Activated naive CD4-positive, alpha-beta T cell treated with anti-CD3 and anti-CD28 coated beads for 36 hours (primary cell): ENCODE results near the gene NSMF. TPM values are rescaled to one million over a fixed set of nuclear protein-coding genes. Genes with fewer than 3 reads are reported as not detected.

ENCODE experiments used
- CTCF ChIA-PET: fragments of 350-600 bp; sonication (Branson Sonifier 250); formaldehyde crosslinking; loops from one replicate; lab custom pipeline; 2021; ENCODE audit warnings: antibody characterized with exemption; lab: Charles Lee
- DNase-seq: peaks from one replicate; pipeline ENCODE4 v3.0.0-alpha.2; 2020
- H3K27ac Mint-ChIP-seq: one replicate; pipeline ENCODE4 v1.8.0; 2021; ENCODE audit warnings: mild to moderate bottlenecking, mixed read lengths
- H3K27me3 Mint-ChIP-seq: one replicate; pipeline ENCODE4 v1.8.0; 2021; ENCODE audit warnings: low read depth, mixed read lengths
- H3K36me3 Mint-ChIP-seq: one replicate; pipeline ENCODE4 v1.8.0; 2021; ENCODE audit warnings: low read depth, mixed read lengths
- H3K4me1 Mint-ChIP-seq: one replicate; pipeline ENCODE4 v1.8.0; 2021; ENCODE audit warnings: low read depth, mixed read lengths
- H3K4me3 Mint-ChIP-seq: one replicate; pipeline ENCODE4 v1.8.0; 2021; ENCODE audit warnings: mild to moderate bottlenecking, moderate library complexity, mixed read lengths
- H3K9me3 Mint-ChIP-seq: one replicate; pipeline ENCODE4 v1.8.0; 2021; ENCODE audit warnings: mixed read lengths
- intact Hi-C: fragments of 100-400 bp; cut with micrococcal nuclease; formaldehyde crosslinking; loops from one replicate; pipeline ENCODE4 v1.15.1; 2023
- total RNA-seq, 2 experiments: library from RNA; stranded (reverse); gene quantifications; one replicate each; pipeline ENCODE4 v1.2.3, GENCODE V29; 2021

The NSMF gene
- total RNA-seq, 2 experiments from 2014 or later: 33.2 to 35.7 TPM

DNA sequence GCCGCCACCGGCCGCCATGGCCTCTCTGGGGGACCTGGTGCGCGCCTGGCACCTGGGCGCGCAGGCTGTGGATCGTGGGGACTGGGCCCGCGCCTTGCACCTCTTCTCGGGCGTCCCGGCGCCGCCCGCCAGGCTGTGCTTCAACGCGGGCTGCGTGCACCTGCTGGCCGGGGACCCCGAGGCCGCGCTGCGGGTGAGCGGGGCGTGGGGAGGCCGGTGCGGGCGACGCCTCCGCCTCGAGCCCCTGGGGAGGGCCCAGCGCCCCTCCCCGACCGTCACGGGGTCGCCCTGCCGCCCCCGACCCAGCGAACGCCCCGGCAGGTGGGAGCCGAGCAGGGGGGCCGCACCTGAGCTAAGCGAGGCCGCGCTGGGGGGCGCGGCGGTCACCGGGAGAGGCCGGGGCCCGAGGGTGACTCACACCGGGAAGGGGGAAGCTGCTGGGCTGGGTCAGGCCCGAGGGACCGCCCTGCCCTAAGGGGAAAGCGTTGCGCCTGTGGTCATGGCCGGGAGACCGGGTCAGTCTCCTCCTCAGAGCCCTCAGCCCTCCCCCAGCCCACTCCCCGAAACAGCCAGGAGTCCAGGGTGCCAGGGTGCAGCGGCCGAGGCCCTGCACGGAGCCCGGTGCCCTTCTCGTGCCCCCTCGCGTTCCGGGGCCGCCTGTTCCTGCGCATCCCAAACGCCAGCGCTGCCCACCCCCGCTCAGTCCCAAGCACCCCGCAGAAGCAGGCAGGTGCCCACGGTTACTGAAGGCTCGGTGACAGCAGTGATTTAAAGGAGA lies 35.4 kb downstream of the NSMF start:
- Mint-ChIP-seq H3K27me3 (no peaks in the 10 kb centered on the region), H3K9me3 (no peaks in the 10 kb centered on the region), H3K36me3 (no peaks in the 10 kb centered on the region), H3K4me1 (peaks cover 16% of the 10 kb centered on the region), H3K4me3 (peak overlapping the region; percentile 24), H3K27ac (no peak overlapping the region)
- no peak for DNase-seq
- CTCF ChIA-PET: interaction anchor here (1.1 to 1.7 kb wide), 5 partner anchors 16 to 121 kb away, joined by 3 to 7 read pairs (median 5); partner anchors contain the start of genes NRARP and NSMF
- intact Hi-C loops: loop anchor here (1.0 to 5.0 kb wide), 3 partner anchors 22 to 295 kb away; no protein-coding TSS in a partner anchor

DNA sequence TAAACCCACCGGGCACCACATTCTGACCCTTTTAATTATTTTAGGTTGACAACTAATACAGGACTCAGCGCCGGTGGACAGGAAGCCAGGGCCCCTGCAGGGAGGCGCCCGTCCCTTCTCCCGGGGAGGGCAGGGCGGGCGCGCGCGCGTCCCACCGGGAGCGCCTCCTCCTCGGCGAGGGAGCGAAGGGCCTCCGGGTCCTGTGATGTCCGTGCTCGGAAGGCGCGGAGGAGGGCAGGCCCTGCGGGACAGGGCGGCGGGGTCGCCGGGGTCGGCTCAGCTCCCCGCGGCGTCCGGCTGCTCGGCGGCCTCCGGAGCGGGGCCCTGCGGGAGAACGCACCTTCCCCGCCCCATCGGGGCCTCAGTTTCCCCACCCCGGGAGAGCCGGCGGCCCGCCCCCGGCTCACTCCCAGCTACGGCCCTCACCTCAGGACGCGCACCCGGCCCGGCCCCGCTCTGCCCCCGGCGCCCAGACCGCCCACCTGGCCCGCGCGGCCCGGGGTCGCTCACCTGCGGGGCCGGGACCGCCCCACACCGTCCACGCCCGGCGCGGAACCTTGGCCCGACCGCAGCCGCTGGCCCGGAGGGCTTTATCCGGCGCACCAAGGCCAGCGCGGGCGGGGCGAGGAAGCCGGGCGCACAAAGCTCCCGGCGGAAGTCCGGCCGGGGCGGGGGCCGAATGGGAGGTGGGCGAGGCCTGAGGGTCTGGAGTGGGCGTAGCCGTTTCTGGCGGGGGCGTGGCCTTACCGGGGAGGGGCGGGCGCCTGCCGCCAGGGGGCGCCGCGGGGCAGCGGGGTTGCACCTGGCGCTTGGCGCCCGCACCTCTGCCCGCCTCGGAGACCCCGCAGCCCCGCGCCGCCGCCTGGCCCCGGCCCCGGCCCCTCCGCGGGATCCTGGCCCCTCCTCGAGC lies 36.3 kb downstream of the NSMF start, which contains the start of the genes EXD3 and NOXA1:
TSS of gene EXD3 (minus strand) at position 559 of the 910 bp plus-strand sequence. CDS start 27,805 bp downstream, outside the sequence.
TSS of gene NOXA1 (plus strand) at position 790 of the 910 bp plus-strand sequence. CDS start 137 bp downstream, outside the sequence.
- CTCF ChIA-PET: interaction anchor here (0.9 to 1.7 kb wide), 6 partner anchors 11 to 121 kb away, joined by 3 to 7 read pairs (median 4); partner anchors contain the start of genes NRARP and NSMF
- intact Hi-C loops: loop anchor here (1.0 to 5.0 kb wide), 3 partner anchors 22 to 295 kb away; no protein-coding TSS in a partner anchor
- H3K4me3 Mint-ChIP-seq: peak within 1 kb of the TSS; percentile 77
- peaks cover 16% of the 10 kb centered on the region for H3K4me1 Mint-ChIP-seq
- peak within 1 kb of the TSS; percentile 13 for H3K27ac Mint-ChIP-seq
- no peaks in the 10 kb centered on the region for H3K27me3 Mint-ChIP-seq
- peak; percentile 96 for DNase-seq
- H3K36me3 Mint-ChIP-seq: no peaks in the 10 kb centered on the region
- H3K9me3 Mint-ChIP-seq: no peaks in the 10 kb centered on the region

DNA sequence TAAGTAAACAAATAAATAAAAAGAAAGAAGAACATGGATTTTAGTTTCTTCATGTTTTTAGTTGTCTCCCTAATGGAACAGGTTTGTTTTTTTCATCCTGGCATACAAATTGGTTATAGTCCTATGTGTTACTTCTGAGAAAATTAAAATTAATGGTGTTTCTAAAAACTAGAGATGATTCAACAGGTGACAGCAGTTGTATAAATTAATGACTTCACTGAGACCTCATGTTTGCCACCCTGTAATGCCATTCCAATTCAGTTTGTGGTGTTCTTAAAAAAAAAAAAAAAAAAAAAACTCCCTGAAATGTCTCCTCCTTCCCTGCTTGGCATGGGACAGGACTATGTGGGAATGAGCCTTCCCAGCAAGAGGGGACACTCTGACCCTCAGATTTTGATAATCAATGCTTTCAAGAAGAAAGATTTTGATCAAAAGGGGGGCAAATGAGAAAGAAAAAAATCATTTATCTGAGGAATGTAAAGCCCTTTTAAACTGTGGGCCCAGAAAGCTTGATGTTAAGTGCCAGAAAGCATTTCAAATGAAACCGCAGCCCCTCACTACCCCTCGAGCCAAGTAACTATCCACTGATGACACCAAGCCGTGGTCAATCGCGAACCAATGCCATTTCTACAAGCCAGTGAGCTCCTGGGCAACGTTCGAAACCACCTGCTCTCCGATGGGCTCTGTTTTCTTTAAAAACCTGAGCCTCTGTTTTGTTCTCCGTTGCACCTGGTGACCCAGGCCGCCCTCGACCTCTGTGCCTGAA lies 37.1 kb downstream of the NSMF start:
- CTCF ChIA-PET: interaction anchor here (0.6 to 1.7 kb wide), 5 partner anchors 10 to 149 kb away, joined by 3 to 7 read pairs (median 5); partner anchors contain the start of gene NRARP
- Mint-ChIP-seq H3K9me3 (no peaks in the 10 kb centered on the region), H3K4me3 (peak overlapping the region; percentile 77), H3K27me3 (no peaks in the 10 kb centered on the region), H3K27ac (peak overlapping the region; percentile 13), H3K4me1 (peaks cover 16% of the 10 kb centered on the region), H3K36me3 (no peaks in the 10 kb centered on the region)
- no peak for DNase-seq
- intact Hi-C loops: loop anchor here (5.0 kb wide), 1 partner anchor 105 kb away; no protein-coding TSS in a partner anchor

DNA sequence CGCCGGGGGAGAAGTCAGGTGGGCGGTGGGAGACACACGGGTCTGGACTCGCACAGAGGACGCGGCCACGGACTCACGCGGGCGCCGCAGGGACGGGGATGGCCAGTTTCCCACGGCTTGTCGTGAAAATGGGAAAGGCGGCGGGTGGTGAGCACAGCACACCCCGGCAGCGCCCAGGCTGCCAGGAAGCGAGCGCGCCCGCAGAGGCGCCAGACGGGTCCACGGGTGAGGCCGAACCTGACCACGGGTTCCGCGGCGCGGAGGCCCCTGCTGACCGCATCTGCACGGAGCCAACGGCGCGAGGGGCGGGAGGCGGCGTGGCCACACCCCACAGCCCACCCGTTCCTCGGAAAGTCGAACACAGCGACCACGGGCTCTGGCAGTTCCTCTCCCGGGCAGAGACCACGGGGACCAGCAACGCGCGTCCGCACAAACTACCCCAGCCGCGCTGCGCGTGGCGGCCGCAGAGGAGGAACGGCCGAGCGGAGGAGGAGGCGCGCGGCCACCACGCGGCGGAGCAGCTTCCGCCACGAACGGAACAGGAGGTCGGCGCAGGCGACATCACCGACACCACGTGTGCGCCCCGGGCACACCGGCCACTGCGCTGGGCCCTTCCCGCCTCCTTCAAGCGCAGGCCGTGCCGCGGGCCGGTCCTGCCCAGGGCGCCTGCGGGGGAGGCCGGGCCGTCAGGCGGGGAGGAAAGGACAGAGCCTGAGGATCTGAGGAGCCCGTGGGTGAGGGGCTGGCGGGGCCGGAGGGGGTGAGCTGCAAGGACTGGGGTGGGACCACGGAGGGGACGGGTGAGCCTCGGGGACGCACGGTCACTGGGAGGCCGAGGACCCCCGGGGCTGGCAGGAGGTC lies 41.7 kb downstream of the NSMF start:
- CTCF ChIA-PET: interaction anchor here (0.9 kb wide), 1 partner anchor 11 kb away, joined by 3 read pairs; no protein-coding TSS in a partner anchor
- Mint-ChIP-seq H3K27me3 (no peaks in the 10 kb centered on the region), H3K4me1 (peaks cover 16% of the 10 kb centered on the region), H3K9me3 (no peaks in the 10 kb centered on the region), H3K27ac (peak overlapping the region; percentile 61), H3K4me3 (peak overlapping the region; percentile 76), H3K36me3 (no peaks in the 10 kb centered on the region)
- no peak for DNase-seq
- intact Hi-C loops: no loop called here

DNA sequence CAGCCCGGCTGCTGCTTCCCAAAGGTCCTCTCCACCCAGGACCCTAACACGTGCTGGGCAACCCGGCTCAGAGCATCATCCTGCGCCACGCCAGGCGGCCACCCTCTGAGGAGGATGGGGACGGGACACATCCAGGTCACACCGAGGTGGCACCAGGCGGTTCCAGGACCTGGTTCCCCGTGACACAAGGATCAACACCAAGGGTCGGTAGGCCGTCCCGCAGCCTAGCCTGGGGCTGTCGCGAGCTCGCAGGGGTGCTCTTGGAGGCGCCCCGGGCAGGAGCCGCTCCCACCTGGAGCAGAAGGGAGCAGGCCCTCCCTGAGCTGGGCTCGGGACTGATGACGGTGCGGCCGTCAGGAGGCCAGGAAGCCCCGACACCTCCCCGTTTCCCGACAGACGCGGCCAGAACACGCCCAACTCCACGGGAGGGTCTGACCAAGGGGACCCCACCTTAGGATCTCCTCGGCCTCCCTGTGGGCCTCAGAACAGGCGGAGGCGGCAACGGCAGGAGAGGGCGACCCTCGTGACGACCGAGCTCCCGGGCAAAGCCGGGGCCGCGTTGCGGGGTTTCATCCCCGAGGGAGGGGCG lies 42.5 kb downstream of the NSMF start:
- Mint-ChIP-seq H3K36me3 (no peaks in the 10 kb centered on the region), H3K4me1 (peaks cover 10% of the 10 kb centered on the region), H3K27ac (no peak overlapping the region), H3K9me3 (no peaks in the 10 kb centered on the region), H3K27me3 (no peaks in the 10 kb centered on the region), H3K4me3 (peak overlapping the region; percentile 76)
- CTCF ChIA-PET: interaction anchor here (0.9 kb wide), 1 partner anchor 10 kb away, joined by 3 read pairs; no protein-coding TSS in a partner anchor
- DNase-seq: no peak
- intact Hi-C loops: no loop called here

DNA sequence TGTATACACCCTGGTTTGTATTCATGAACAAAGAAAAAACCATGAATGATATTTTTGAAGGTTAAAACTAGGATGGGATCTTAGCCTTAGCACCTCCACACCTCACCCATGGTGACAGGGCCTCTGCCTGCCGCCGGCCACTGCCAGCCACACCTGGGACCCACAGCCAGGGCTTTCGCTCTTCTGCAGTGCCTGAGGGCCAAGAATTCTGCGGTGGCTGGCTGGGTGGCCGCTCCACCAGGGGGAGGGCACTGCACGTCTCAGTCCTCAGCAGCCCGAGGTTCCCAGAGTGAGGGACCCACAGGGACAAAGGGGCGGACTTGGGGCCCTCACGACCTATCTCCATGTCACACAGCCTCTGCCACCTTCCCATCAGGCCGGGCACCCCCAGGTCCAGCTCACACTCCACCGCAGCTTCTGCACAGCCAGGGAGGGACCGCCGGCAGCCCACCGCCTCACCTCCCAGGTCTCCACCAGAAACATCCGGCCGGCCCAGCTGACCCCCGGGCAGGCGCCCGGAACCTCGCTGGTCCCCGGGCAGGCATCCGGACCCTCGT lies 43.0 kb downstream of the NSMF start:
- no peak for DNase-seq
- Mint-ChIP-seq H3K27ac (no peak overlapping the region), H3K4me1 (peaks cover 7% of the 10 kb centered on the region), H3K9me3 (no peaks in the 10 kb centered on the region), H3K4me3 (peak overlapping the region; percentile 9), H3K27me3 (no peaks in the 10 kb centered on the region), H3K36me3 (no peaks in the 10 kb centered on the region)
- intact Hi-C loops: no loop called here
- CTCF ChIA-PET: no interaction called here

DNA sequence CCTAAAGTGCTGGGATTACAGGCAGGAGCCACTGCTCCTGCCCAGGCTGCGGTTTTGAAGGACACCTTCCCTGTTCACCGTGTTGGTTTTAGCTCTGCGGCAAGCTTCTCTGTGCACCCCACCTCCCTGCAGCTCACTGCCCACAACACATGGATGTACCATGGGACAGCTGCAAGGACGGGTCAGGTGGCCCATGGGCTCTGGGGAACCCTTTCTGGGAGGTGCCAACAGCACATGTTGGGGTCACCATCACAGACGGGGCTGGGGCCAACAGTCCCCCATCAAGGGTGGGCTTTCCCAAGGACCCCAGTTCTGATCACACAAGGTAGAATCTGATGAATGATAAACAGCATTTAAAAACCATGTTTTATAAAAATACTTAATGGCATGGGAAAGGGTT lies 43.7 kb downstream of the NSMF start:
- H3K9me3 Mint-ChIP-seq: no peaks in the 10 kb centered on the region
- peaks cover 6% of the 10 kb centered on the region for H3K4me1 Mint-ChIP-seq
- intact Hi-C loops: no loop called here
- CTCF ChIA-PET: no interaction called here
- no peak for DNase-seq
- H3K36me3 Mint-ChIP-seq: no peaks in the 10 kb centered on the region
- no peak overlapping the region for H3K4me3 Mint-ChIP-seq
- no peaks in the 10 kb centered on the region for H3K27me3 Mint-ChIP-seq
- H3K27ac Mint-ChIP-seq: no peak overlapping the region

DNA sequence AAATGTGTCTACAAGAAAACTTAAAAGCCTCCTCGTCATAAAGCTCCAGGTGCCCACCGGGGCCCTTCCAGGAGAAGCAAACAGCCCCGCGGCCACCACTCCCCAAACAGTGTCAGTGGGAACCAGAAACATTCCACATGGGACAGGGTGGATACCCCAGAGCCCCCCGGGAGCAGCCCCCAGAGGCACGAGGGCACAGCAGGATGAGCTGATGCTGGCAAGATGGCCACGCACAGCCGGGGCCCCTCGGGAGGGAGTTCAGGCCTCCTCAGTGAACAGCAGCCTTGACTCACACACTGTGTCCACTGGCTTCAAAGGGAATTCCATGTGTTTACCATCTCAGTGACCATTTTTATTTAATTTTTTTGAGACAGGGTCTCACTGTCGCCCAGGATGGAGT lies 46.7 kb downstream of the NSMF start:
- H3K27ac Mint-ChIP-seq: no peak overlapping the region
- CTCF ChIA-PET: interaction anchor here (1.0 kb wide), 1 partner anchor 10 kb away, joined by 3 read pairs; no protein-coding TSS in a partner anchor
- no peaks in the 10 kb centered on the region for H3K27me3 Mint-ChIP-seq

DNA sequence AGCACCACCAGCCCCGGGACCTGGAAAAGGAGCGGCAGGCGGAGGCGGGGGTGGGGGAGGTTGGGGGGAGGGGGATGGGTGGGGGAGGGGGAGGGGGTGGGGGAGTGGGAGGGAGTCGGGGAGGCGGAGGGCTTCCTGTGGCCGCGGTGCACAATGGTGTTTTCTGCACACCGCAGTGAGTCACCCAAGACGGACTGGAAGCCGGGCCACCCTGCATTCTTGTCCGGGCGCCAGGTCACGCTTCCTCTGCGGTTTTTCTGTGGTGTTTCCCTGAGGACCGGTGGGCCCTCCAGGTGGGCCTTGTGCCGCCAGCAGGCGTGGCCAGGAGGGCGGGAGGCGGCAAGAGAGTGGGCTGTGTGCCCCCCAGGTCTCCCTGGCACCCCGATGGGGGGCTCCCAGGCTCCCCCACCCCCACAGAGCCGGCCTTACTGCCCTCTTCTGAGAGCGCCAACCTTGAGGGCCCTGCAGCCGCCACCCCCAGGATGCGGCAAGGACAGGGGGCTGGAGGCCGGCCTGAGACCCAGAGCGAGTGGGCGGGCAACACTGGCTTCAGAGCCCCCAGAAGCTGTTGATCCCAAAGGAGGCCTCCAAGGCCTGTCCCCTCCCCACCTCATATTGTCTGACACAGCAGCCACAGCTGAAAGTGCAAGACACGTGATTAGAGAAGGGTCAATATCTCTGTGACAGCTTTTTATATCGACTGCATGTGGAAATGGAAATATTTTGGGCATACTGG lies 47.3 kb downstream of the NSMF start:
- peaks cover 4% of the 10 kb centered on the region for H3K4me1 Mint-ChIP-seq
- DNase-seq: peak; percentile 83
- H3K4me3 Mint-ChIP-seq: no peak overlapping the region
- H3K27ac Mint-ChIP-seq: no peak overlapping the region
- H3K9me3 Mint-ChIP-seq: no peaks in the 10 kb centered on the region
- H3K27me3 Mint-ChIP-seq: no peaks in the 10 kb centered on the region
- no peaks in the 10 kb centered on the region for H3K36me3 Mint-ChIP-seq
- intact Hi-C loops: loop anchor here (2.0 kb wide), 1 partner anchor 15 kb away; no protein-coding TSS in a partner anchor
- CTCF ChIA-PET: interaction anchor here (1.0 kb wide), 1 partner anchor 11 kb away, joined by 3 read pairs; no protein-coding TSS in a partner anchor

More for the DNA sequence above, 46.7 kb downstream of the NSMF start:
- Mint-ChIP-seq H3K4me1 (peaks cover 4% of the 10 kb centered on the region), H3K4me3 (no peak overlapping the region), H3K36me3 (no peaks in the 10 kb centered on the region), H3K9me3 (no peaks in the 10 kb centered on the region)
- DNase-seq: no peak
- intact Hi-C loops: no loop called here
